Measurements from ENCODE around the gene TKTL2.

- TF ChIP-seq POLR2A (IDR thresholded peaks at IDR 0.05), result no peak
- TF ChIP-seq, protein P1, sequence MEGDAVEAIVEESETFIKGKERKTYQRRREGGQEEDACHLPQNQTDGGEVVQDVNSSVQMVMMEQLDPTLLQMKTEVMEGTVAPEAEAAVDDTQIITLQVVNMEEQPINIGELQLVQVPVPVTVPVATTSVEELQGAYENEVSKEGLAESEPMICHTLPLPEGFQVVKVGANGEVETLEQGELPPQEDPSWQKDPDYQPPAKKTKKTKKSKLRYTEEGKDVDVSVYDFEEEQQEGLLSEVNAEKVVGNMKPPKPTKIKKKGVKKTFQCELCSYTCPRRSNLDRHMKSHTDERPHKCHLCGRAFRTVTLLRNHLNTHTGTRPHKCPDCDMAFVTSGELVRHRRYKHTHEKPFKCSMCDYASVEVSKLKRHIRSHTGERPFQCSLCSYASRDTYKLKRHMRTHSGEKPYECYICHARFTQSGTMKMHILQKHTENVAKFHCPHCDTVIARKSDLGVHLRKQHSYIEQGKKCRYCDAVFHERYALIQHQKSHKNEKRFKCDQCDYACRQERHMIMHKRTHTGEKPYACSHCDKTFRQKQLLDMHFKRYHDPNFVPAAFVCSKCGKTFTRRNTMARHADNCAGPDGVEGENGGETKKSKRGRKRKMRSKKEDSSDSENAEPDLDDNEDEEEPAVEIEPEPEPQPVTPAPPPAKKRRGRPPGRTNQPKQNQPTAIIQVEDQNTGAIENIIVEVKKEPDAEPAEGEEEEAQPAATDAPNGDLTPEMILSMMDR (IDR thresholded peaks at IDR 0.05), result no peak
Observed at GRCh38 chr4:163482190-163482589, 8.6 kb upstream of the TKTL2 start.

Measured in lower leg skin (tissue), 3 donors.